Activated CD8-positive, alpha-beta memory T cell treated with anti-CD3 and anti-CD28 coated beads for 48 hours (primary cell): Measurements from ENCODE around the gene CENPX.

Experiments used
- DNase-seq, 3 experiments: peaks; one replicate each; pipeline ENCODE4 v3.0.0-alpha.2; 2020; ENCODE audit warnings: low read depth in 2 of 3, low spot score in 2 of 3

Gene CENPX

DNA sequence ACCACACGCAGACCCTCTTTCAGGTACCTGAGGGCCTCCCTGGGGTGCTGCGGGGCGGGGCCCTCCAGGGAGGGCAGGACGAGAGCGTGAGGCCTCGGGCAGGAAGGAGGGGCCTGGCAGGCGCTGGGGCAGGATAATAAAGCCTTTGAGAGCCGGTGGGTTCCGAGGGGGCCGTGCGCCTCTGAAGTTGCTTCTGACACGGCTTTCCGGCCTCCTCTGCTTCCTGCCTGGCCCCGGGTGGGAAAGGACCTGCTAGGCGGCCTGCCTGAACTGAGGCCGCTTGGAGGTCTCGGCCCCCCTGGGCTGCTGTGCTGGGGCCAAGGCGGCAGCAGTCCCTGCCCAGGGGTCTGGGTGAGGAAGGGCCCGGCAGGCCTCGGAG lies 10.4 kb downstream of the CENPX start:
- DNase-seq: no peak

DNA sequence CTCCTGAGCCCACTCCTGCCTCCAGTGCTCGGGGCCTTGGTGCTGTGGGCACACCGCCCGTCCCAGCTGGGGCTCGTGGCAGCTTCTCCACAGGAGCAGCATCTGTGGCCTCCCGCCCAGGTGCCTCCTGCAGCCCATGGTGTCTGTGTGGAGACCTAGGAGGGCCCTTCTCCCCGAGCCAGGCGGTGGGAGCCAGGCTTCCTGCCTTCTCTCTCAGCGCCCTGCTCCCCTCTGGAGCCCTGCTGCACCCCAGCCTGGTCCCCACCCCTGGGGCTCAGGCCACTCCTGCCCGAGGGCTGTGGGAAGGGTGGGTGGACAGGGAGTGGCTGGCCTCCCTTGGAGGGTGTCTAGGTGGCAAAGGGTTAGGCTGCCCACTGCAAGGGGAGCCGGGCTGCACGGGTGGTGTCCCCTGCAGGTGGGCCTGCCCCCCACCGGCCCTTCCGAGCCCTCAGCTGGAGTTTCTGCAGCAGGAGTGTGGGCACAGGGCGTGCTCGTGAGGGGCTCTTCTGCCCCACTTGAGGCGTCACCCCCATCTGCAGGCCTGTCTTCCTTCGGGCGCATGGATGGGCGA lies 11.0 kb downstream of the CENPX start:
- no peak for DNase-seq

DNA sequence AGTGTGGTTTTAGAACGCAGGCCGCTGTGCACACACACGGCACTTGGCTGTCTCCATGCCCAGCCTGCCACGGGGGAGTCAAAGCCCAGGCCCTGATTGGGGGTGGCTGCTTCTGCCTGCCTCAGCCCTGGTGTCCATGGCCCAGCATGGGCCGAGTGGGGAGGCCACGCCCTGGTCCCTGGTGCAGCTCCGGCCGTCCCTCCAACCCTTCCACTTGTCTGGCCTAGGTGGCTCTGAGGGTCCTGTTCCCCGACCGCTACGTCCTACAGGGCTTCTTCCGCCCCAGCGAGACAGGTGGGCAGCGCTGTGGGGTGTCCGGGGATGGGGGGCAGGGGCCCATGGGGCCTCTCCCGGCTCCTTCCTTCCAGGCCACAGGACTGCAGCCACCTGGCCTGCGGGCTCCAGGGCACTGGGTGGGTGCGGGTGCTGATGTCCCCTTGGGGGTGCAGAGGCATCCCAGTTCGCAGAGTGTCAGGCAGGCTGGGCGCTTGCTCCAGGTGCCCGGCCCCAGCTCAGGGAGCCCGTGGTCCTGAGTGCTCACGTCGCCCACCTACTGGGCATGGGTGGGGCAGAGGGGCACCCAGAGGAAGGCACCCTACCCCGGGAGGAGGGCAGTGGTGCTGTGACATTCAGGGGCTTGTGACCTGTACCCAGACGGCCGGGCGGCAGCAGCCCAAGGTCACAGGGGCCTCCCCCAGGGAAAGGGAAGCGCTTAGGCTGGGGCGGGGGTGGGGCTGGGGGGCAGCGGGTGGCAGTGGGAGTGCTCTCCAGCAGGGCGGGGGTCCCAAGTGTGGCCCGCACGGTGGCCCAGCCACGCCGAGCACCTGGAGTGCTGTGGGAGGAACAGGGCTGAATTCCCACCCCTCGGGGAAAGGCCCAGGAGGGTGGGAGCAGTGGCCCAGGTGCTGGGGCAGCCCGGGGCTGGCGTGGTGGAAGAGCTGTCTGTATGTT lies 11.8 kb downstream of the CENPX start:
- no peak for DNase-seq

DNA sequence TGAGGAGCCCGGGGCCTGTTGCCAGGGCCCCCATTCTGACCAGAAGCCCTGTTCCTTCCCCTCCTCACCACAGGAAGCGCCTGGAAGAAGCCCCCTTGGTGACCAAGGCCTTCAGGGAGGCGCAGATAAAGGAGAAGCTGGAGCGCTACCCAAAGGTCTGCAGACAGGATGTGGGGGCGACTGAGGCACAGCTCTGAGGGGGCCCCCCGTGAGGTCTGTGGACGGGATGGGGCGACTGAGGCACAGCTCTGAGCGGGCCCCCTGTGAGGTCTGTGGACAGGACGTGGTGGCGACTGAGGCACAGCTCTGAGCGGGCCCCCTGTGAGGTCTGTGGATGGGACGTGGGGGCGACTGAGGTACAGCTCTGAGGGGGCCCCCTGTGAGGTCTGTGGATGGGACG lies 13.3 kb downstream of the CENPX start:
- no peak for DNase-seq

DNA sequence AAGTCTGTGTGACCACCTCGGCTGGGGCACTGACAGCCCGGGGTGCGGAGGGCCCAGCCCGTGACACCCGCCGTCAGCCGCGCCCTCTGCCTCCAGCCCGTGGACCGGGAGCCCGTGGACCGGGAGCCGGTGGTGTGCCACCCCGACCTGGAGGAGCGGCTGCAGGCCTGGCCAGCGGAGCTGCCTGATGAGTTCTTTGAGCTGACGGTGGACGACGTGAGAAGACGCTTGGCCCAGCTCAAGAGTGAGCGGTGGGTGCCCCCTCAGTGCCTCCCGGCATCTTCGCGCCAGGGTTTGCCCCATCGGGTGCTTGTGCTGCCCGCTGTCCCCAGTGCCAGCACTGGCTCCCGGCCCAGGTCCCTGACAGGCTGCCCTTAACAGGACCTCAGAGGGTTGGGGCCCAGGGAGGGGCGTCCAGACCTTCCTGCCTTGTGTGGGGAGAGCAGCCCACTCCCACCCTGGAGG lies 13.7 kb downstream of the CENPX start:
- no peak for DNase-seq

DNA sequence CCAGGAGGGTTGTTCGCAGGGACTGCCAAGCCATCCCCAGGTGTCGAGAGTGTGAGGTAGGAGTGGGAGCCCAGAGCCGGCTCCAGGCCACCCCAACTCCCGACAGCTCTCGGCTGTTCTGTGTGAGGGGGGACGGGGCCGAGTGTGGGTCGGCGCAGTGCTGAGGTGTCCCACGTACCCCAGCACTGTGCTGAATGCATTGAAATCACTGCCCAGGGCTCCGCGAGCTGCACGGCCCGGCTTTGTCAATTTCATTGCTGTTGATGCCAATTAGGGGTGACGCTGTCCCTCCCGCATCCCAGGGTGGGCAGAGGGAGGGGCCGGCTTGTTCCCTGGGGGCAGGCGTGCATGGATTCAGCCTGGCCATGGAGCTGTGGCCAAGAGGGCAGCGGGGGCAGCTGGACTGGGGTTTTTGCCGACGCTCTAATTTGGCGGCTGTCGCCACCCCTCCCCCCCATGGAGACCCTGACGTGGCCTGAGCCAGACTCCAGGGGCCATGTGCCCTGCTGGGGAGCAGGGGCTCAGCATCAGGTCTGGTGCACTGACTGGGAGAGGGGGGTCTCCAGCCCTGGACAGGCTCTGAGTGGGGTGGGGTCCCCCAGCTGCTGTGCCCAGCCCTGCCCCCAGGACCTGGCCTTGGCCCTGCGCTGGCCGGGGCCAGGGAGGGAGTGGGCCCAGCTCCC lies 14.3 kb downstream of the CENPX start:
- DNase-seq: no peak

DNA sequence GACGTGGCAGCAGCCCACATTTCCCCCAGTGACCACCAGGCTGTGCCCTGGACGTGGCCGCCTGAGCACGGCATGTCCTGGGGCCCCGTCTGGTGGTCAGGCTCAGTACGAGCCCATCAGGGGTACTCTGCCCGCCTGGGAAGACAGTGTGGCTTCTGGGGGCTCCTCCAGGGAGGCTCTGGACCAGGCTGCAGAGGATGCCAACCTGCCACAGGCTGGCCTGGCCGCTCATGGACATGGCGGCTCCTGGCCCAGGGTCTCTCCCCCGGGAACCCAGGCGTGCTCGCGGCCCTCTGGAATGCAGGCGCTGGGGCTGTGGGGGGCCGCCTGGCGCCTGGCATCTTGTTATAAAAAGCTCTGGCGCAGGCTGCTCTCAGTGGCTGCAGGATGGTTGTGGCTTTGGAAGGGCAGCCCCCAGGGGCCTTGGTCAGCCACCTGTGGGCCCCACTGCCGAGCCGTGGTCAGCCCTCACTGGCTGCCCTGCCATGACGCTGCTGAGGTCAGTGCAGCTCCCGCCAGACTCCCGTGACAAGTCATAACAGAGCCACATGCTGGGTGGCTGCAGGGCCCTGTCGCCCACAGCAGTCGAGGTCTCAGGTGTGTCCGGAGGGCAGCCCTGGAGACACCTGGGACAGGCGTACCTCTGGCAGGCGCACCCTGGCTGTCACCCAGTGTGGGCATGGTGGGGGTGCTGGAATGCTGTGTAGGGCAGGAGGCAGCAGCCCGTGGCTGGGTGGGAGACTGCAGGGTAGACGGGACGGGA lies 15.0 kb downstream of the CENPX start:
- DNase-seq: no peak

DNA sequence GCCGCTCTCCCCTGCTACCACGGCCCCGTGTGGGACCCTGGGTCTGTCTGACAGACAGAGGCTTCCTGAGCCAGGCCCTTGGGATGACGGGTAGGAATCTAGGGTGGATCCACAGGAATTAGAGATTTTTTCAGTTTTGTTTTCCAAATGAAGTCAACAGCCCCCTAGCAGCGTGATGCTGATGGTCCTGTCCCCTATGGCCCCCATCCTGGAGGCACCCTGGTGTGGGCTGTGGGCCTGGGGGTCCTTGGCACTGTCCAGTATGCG lies 15.5 kb downstream of the CENPX start:
- DNase-seq: no peak

DNA sequence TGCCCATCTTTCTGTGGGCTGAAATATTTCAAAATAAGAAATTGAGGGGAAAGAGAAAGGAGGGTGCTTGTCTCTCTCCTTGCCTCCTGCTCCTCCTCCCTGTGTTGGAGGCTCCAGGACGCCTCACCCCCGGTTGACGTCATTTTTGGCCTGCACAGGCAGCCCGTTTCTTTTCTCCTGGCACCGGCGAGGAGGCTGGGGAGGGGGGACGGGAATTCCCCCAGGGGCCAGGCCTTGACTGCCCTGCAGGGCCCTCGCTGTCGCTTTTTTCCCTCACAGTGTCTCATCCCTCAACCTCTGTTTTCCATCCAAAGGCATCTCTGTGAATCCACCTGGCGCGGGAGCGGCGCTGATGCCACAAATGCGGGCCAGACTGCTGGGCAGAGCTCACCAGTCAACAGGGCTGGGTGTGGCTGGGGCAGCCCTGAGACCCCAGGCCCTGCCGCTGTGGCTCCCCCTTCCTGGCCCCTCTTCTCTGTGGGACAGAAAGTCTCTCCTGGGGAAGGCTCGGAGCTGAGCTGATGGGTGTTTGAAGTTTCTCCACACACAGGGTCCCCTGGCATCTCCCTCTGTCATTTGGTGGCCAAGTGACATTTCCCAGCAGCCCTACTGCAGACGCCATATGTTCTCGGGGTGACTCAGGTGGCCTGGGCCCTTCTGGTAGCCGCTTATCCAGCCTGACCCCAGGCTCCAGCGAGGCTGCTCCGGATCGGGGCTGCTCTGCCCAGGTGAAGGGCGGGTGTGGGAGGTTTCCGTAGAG lies 16.0 kb downstream of the CENPX start:
- no peak for DNase-seq

DNA sequence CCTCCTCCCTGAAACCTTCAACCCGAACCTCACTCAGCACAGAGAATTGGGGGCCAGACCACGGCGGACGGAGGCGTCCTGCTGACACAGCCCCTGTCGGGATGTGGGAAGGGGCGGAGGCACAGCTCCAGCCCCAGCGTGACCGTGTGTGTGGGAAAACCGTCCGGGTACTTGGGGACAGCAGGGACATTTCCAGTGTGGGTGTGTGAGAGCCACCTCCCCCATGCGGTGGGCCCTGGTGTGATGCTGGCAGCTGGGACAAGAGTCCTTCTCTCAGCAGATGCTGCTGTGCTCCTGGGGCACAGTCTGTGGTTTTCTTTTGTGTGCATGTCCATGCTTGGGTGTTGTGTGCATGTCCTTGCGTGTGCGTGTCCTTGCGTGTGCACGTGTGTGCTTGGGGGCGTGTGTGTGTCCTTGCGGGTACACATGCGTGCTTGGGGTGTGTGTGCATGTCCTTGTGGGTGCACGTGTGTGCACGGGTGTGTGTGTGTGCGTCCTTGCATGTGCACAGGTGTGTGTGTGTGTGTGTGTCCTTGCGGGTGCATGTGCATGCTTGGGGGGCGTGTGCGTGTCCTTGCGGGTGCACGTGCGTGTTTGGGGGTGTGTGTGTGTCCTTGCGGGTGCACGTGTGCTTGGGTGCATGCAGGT lies 16.9 kb downstream of the CENPX start:
- DNase-seq: no peak

DNA sequence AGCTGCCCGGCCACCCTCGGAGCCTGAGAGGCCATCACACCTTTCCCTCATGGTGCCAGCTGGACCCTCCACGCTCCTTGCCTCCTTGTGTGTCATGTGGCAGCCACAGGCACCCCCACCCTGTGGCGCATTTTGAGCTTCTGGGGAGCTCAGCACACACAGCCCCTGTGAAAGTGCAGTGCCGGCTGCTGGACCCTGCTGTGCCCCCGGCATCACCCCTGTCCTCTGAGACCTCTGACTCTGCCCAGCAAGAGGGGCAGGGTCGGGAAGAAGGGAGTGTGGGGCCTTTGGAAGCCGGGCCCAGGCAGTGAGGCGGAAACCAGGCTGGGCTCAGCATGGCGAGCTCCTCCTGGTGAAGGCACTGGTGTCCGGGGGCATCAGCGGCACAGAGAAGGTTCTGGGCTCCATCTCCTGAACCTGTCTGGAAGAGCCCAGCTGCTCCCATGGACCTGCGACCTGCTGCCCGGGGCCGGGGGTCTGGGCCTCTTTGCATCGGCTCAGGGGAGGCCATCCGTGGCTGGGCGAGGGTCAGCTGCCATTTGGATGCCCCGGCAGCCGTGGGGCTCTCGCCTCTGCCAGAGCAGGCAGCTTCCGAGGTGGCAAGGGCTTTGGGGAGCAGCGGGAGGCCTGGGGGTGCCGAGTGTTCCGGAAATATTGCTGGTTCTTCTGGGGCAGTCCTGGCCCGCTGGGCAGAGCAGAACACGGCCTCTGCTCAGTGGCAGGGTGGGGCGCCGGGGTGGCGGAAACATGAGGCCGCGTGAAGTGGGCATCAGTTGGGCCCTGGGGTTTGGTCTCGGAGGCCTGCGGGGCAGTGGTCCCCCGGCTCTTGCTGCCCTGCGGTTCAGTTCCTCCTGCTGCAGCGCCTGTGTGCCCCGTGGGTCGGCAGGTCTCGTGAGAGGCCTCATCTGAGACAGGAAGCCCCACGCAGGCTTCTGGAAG lies 17.9 kb downstream of the CENPX start:
- DNase-seq: no peak

DNA sequence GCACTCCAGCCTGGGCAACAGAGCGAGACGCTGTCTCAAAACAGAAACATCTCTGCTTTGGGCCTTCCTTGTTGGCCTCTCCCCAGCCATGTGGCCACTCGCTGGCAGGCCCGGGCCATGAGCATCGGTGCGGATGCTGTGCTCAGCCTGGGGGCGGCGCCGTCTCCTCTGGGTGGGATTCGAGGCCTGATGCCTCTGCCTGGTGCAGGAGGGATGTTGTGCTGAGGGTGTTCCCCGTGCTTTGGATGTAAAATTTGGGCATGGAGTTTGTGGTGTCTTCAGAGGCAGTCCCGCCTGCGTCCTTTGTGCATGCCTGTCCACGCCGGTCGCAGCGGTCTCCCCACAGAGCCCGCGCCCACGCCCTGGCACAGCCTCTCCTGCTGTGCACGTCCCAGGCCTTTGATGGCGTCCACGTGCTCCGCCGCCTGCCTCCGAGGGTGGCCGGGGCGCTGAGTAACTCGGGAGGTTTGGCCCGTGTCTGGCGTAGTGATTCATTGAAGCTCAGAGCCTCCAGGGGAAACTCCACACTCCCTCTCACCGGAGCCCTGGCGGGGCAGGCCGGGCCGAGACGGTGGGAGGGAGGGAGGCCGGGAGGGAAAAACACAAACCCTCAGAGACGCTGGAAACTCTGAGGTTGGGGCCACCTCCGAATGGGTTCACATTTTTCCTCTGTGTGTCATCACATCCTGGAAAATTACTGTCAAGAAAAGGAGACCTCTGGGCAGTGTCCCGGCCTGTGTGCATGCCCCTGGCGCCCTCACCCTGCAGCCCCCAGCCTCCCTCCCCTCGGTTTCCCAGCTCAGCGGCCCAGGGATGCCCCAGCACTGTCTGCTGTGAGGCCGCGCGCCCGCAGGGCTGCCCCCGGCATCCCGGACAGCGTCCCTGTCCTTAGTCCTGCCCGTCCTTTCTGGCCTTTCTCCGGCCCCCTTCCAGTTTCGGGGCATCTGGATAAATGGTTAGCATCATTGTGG lies 19.0 kb downstream of the CENPX start:
- DNase-seq: no peak

DNA sequence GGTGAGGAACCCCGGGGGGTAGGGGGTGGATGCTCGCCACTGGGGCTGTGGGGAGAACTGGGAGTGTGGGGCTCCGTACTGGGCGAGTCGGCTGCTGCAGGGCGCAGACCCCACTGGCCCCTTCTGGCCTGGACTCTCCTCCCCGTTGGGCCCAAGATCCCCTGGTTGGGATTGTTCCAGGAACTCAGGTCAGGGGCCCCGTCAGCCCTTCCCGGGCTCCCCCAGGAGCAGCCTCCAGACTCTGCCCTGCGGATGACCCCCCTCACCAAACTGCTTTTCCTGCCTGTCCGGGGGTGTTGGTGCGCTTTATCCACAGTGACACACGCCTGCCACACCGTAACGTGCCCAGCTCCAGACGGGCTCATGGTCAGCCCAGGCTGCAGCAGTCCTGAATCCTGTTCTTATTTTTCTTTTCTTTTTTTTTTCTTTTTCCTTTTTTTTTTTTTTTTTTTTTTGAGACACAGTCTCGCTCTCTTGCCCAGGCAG lies 21.1 kb downstream of the CENPX start:
- no peak for DNase-seq

DNA sequence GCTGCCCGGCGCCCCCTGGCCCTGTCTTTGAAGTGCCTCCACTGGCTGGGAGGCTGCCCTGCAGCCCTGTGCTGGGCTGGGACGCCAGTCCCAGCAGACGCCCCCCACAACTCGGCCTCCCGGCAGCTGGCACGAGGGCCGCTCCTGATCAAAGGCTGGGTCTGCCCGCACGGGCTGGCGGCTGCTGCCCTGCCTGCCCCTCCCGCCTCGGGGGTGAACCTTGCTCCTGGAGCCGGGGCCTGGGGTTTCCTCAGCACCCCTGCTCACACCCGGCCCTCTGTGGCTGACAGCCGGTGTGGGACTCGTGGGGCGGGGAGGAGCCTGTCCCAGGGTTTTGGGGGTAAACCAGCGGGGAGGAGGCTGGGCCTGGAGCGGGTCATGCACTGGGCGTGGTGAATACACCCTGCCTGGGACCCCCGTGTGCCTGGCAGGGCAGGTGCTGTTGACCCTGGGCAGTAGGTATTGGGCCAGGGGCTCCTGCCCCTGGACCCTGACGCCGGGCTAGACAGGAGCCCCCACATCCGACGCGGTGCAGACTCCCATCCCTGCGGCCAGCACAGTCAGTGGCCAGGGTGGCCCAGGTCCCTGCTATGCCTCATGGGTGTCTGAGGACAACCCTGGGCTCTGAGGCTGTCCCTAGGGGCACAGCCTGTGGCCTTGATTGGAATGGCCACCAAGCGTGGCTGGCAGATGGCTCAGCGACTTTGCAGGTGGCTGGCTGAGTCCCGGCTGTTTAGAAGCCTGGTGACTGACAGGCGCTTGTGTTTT lies 21.7 kb downstream of the CENPX start:
- no peak for DNase-seq

DNA sequence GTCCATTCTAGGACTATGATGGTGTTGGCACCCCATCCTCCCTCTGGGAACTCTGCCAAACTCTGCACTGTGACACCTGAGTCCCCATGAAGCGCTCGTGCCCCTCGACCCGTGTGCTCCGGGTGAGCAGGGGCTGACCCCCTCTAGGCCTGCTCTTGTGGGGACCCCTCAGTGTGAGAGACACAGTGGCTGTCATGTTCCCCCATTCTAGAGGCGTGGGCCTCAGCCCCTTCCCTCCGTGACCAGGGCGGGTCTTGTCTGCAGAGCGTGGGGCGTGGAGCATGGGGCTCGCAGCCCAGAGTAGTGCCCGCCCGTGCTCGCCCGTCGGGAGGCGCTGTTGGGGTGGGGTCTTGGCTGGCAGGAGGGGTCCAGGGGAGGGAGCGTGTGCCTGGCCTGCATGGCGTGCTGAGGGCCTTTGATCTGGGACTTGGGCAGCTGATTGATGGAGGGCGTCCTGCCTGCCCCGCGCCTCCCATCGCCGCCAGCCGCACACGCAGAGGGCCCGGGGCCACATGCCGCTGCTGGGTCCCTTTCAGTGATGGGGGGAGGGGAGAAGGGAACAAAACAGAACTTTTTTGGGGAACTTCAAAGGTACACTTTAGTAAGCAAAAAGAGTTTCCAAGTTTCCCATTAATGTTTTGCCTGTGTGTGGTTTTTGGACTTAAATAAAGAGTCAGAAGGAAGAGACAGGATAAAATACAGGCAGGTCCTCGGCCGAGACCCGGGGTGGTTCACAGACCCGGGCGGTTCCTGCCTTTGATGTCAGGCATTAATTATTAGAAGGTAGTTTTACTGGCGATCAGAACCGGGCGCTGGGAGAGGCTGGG lies 22.5 kb downstream of the CENPX start:
- DNase-seq: no peak

DNA sequence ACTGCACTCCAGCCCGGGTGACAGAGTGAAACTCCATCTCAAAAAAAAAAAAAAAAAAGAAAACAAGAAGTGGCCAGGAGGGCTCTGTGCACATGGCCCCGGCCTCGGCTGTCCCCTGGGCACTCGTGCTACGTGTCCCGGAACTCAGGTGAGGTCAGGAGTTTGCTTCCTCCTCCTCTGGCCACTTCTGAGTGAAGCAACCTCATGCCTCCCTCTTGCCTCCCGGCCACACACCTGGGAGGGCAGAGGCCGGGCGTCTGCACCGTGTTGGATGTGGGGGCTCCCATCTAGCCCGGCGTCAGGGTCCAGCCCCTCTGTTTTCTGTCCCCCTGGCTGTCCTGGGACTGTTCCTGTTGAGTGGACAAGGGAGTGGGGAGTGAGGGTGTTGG lies 23.1 kb downstream of the CENPX start:
- DNase-seq: no peak
